GM21526 (cell line): ENCODE measurements around the gene ADGRA3.

Experiments used
- ATAC-seq: cut with Tn5 transposase; IDR thresholded peaks from one replicate; pipeline ENCODE4 v1.9.1; 2021; ENCODE audit warnings: moderate library complexity; ENCODE audit not compliant: unreplicated experiment, low FRiP score

ADGRA3 gene, protein sequence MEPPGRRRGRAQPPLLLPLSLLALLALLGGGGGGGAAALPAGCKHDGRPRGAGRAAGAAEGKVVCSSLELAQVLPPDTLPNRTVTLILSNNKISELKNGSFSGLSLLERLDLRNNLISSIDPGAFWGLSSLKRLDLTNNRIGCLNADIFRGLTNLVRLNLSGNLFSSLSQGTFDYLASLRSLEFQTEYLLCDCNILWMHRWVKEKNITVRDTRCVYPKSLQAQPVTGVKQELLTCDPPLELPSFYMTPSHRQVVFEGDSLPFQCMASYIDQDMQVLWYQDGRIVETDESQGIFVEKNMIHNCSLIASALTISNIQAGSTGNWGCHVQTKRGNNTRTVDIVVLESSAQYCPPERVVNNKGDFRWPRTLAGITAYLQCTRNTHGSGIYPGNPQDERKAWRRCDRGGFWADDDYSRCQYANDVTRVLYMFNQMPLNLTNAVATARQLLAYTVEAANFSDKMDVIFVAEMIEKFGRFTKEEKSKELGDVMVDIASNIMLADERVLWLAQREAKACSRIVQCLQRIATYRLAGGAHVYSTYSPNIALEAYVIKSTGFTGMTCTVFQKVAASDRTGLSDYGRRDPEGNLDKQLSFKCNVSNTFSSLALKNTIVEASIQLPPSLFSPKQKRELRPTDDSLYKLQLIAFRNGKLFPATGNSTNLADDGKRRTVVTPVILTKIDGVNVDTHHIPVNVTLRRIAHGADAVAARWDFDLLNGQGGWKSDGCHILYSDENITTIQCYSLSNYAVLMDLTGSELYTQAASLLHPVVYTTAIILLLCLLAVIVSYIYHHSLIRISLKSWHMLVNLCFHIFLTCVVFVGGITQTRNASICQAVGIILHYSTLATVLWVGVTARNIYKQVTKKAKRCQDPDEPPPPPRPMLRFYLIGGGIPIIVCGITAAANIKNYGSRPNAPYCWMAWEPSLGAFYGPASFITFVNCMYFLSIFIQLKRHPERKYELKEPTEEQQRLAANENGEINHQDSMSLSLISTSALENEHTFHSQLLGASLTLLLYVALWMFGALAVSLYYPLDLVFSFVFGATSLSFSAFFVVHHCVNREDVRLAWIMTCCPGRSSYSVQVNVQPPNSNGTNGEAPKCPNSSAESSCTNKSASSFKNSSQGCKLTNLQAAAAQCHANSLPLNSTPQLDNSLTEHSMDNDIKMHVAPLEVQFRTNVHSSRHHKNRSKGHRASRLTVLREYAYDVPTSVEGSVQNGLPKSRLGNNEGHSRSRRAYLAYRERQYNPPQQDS (N-terminal part only)

DNA sequence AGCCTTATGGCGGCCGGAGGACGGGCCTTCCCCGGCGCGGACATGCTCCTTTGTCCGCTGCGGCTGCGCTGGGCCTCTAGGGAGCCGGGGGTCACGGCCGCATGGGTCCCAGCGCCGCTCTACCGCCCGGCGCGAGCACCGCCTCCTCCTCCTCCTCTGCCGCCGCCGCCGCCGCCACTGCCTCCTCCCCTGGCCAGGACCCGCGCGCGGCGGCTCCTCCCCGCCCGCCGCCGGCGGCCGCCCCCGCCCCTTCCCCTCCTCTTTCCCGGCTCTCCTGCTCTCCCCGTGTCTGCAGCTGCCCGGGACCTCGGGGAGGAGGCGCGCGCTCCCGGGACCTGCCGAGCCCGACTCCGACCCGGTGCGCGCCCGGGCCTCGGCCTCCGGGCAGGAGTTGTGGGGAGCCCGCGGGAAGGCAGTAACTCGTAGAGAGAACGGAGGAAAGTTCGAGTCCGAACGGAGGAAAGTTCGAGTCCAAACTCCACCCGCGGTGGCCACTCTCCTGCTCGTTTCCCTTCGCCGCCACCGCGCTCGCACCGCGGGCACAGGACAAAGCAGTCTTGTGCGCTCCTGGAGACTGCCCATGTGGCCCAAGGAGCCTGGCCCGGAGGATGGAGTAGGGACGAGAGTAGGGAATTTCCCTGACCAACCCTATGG is at the start of gene ADGRA3:
ADGRA3 (minus strand) TSS at position 179 of the 654 bp plus-strand sequence. CDS start 282 bp downstream, outside the sequence.
- no peak for ATAC-seq

DNA sequence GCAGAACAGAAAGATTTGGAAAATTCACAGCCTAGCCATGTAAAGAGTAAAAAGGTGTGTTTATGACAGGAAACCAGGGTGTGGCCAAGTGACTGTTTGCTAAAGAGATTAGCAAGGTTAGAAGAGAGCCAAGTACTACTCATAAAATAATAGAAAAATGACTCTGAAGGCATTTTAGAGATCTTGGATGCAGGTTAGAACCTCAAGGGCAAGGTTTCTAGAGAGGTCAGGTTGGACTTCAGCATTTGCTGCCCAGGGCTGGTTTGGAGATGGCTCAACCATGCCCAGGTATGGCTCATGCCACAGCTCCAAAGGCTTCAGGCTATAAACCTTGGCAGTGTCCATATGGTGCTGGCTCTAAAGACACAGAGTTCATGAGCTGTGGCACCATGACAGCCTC is 40.6 kb upstream of the ADGRA3 start:
- no peak for ATAC-seq

DNA sequence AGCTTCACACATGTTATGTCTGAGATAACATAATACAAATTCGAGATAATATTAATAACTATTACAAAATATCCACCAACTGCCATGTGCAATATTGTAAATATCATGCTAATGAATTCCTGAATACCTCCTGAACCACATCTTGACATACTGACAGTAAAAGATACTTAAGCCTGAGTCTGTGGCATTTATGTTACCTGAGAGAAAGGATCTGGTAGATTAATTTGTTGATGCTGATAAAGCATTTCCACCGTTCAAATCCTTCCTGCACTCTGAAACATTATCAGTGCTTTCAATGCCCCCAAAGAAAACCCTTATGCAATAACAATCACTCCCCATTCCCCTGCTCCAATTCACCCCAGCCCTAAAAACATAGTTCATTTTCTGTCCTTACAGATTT is 38.8 kb upstream of the ADGRA3 start:
- ATAC-seq = no peak

DNA sequence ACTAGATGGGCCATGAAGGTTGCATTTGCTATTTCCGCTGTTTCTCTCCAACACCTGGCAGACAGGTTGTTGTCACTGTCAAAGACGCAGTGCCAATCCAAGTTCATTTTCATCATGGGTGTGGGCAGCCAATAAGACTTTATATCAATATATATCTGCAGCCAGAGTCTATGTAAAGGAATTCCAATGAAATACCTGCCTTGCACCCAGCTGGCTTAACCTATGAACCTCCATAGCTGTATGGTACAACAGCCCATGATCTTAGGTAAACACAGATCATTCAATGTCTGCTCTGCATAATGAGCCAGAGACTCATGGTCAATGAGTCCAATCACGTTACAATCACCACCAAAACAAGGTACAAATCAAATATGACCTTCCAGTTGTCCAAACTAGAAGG is 37.7 kb upstream of the ADGRA3 start:
- ATAC-seq = no peak

- ATAC-seq = no peak
Observed at GRCh38 chr4:22552812-22553211, 36.9 kb upstream of the ADGRA3 start.

DNA sequence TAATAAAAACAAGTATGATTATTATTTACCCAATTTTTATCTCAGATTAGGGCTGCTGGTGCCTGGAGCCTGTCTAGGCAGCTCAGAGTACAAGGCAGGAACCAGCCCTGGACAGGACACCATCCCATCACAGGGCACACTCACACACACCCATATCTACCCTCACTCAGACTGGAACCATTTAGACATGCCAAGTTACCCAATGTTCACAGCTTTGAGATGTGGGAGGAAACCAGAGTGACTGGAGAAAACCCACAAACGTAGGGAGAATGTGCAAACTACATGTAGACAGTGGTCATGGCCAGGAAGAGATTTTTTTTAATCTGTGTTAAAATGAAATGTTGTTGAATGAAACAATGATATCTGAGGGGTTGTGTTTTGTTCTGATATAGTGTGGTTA is 35.7 kb upstream of the ADGRA3 start:
- no peak for ATAC-seq

- no peak for ATAC-seq
Observed at GRCh38 chr4:22546299-22546698, 30.4 kb upstream of the ADGRA3 start.

DNA sequence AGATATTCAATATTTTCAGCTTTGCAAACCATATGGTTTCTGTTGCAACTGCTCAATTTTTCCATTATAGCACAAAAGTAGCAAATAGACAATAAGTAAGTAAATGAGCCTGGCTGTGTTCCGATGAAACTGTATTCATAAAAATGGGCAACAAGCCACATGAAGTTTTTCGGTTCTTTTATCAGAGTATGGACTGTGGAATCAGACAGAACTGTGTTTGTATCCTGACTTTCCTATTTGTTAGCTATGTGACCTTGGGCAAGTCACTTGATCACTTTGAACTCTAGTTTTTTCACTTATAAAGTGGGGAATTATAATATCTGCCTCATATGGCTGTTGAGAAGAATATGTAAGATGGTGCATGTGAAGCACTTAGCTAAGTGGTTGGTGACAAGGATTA is 23.4 kb upstream of the ADGRA3 start:
- ATAC-seq = no peak

DNA sequence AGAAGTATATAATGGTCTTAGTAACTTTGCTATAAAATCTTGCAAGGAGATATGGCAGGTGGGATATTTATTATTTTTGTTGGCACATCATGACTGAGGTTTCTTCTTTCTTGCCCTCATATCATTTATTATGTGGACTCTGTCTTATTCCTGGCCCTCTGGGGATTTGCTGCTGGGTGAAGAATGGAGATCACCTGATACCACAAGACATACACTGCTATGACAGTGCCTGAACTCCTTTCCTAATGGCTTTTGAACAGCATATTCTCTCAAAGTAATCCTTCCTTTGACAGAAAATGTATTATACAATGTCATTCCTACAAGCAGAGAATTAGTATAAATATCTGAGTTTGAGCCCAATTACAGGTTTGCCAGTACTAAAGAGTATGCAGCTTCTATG is 22.0 kb upstream of the ADGRA3 start:
- ATAC-seq = no peak

DNA sequence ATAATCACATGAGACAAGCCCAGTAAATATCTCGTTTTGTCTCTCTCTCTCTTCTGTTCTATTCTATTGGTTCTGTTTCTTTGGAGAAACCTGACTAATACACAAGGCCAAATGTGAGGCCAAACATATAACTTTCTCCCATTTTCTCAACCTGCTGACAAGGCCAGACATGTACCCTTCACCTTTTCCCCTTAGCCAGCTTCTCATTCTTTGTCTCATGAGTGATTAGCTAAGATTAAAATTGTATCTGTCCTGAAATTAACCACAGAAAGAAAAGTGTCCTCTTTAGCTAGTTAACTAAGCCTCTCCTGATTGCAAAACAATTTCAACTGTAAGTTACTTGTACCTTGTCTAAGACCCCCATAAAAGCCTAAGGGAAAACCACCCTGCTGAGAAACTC is 18.5 kb upstream of the ADGRA3 start:
- no peak for ATAC-seq

DNA sequence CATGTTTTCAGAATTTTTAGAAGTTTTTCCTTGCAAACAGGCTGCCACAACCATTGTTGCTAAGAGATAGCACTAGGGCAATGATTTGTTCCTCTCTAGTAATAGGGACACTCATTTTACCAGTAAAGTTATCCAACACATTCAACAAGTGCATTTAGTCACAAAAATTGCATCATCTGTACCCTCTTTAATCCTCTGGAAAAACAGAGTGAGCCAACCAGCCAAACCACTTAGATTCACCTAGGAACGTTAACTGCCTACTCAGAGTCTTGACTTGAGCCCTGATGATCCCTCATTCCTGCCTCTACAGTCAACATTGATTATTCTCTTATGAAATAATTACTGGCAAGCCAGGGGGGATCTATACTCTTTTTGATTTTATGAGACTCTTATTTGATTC is 17.0 kb upstream of the ADGRA3 start:
- no peak for ATAC-seq

GRCh38 chr4:22532117-22532516 is 16.3 kb upstream of the ADGRA3 start:
- no peak for ATAC-seq

GRCh38 chr4:22531311-22532019 is 15.6 kb upstream of the ADGRA3 start:
- ATAC-seq = no peak

DNA sequence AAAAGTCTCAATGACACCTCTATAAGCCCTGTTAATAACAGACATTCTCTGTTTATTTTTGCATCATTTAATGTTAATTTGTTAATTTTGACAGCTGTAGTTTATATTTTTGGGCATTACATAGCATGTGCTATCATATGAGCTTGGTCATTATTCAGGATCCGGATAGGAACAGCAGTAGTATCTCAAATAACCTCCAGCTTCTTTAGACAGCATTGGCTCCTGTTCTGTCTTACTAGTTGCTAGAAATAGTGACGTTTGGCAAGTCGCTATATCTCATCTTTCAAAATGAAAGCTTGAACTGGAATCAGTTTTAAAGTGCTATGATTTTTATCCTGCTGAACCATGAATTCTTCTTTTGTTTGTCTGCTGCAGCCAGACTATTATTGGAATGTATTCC is 9.0 kb upstream of the ADGRA3 start:
- no peak for ATAC-seq

- ATAC-seq = no peak
Observed at GRCh38 chr4:22522706-22523501, 7.0 kb upstream of the ADGRA3 start.

- no peak for ATAC-seq
Observed at GRCh38 chr4:22522206-22522605, 6.3 kb upstream of the ADGRA3 start.

- ATAC-seq = no peak
Observed at GRCh38 chr4:22521240-22521639, 5.4 kb upstream of the ADGRA3 start.

DNA sequence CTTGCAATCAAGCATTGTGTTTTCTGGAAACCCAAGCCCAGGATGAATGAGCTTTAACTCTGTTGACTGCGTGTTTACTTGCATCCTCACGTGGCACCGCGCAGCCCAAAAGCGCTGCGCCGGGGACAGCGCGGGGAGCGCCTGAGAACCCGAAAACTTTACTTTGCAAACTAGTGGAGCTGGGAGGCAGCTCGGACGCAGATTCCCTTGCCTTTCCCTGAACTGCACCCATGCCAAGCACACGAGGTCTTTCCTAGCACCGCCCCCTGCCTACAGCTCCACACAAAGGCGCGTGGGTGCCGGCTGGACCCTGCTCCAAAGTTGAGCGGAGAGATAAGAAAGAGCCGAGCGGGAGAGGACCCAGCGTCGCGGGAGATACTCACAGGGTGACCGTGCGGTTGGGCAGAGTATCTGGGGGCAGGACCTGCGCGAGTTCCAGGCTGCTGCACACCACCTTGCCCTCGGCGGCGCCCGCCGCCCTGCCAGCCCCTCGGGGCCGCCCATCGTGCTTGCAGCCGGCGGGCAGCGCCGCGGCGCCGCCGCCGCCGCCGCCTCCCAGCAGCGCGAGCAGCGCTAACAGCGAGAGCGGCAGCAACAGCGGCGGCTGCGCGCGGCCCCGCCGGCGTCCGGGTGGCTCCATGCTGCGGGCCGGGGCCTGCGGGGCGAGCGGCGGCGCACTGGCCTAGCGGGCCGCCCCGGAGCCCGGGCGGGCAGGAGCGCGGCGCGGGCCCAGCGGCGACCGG is 550 bp downstream of the ADGRA3 start:
- no peak for ATAC-seq
